GM21447 (cell line): Measurements from ENCODE around the gene NRF1.

Experiments used
- ATAC-seq: cut with Tn5 transposase; IDR thresholded peaks from one replicate; pipeline ENCODE4 v1.9.1; 2021; ENCODE audit not compliant: unreplicated experiment

NRF1 gene

DNA sequence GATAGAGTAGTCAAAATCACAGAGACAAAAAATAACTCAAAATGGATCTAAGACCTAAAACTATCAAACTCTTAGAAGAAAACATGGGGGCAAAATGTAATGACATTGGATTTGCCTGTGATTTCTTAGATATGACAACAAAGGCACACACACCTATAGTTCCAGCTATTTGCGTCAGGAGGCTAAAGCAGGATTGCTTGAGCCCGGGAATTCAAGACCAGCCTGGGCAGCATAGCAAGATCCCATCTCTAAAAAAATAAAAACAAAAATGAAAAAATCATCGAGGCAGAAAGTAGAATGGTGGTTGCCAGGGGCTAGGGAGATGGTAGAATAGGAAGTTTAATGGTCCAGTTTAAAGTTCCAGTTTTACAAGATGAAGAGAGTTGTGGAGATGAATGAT lies 113.3 kb downstream of the NRF1 start:
- no peak for ATAC-seq

DNA sequence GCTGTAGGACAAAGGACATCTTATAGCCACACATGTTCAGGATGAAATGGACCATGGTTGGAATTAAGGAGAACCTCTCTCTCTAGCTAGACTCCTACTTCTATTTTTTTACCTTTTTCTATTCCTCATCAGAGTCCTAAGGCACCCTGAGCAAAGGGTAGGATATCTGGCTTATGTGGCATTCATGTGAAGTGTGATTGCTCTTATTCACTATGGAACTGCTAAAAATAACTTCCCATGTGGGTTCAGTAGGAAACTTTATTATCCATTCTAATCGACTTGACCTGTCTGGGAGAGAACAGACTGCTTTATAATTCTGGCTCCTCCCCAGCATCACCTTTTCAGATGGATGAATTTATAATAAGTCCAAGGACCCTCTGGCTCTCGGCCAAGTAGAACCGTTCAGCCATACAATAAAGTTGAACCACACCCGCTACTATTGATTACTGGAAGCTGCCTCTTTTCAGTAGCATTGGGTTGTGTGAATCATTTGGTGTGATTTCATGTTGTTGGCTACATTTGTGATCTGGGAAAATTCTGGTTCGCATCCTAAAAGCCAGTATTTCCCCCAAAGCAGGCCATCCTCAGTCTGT lies 117.5 kb downstream of the NRF1 start:
- ATAC-seq, result no peak

DNA sequence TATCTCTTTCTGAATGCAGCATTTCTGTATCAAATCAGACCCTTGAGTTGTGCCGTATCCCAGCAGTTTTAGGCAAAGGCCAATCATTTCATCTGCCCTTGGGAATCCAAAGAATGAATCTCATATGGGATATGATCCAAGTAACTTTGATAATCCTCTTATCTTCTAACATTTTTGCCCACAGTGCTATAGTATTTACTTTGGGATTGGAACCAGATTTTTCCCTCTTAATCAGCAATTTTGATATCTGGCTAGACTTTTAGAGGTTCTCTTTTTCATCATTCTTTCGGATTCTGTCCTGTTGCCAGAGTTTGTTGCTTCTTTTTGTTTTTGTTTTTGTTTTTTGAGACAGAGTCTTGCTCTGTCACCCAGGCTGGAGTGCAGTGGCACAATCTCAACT lies 118.0 kb downstream of the NRF1 start:
- no peak for ATAC-seq

DNA sequence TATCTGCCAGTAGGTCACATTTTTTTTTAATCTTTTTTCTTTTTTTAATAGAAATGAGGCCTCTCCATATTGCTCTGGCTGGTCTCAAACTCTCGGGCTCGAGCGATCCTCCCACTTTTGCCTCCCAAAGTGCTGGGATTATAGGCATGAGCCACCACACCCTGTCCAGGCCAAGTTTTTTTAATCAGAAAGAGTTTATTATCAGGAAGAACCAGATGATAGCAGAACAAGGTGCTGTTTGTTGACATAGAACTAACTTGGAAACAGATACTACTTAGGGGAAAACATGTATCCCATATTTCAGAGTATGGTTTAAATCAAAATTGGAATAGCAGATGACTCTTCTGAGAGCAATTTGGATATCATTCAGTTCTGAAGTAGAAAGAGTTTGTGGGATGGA lies 118.6 kb downstream of the NRF1 start:
- no peak for ATAC-seq

DNA sequence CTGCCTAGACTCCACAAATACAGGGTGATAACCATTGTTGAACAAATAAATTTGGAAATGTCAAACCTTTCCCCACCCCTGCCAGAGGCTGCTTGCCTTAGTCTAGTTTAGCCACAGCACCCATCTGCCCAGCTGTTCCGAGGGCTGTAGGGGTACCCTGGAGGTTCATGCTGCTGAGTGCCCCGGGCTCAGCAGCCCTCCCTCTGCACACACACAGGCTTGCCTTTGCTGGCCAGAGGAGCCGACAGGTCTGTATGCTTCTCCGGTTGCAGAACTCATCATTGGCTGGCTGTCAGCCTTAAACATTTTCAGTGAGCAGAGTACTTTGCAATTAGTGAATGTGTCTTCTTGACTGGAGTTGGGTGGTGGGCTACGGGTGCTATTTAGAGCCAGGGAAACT lies 122.9 kb downstream of the NRF1 start:
- no peak for ATAC-seq

DNA sequence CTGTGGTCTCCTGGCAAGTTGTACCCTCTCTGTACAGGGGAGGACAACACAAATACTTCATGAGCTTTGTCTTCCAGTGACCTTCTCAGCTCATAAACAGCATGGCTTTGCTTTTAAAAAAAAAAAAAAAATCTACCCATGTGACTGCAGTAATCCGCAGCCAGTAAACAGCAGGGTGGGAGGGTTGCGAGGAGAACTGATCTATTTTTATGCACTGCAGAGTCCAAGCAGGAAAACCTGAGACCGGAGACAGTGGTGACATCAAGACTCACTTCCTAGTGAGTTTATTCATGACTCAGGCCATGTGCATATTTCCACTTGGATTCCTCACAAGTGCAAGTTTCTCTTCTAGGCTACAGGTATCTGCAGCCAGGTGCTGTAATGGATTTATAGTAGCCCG lies 127.9 kb downstream of the NRF1 start:
- no peak for ATAC-seq

DNA sequence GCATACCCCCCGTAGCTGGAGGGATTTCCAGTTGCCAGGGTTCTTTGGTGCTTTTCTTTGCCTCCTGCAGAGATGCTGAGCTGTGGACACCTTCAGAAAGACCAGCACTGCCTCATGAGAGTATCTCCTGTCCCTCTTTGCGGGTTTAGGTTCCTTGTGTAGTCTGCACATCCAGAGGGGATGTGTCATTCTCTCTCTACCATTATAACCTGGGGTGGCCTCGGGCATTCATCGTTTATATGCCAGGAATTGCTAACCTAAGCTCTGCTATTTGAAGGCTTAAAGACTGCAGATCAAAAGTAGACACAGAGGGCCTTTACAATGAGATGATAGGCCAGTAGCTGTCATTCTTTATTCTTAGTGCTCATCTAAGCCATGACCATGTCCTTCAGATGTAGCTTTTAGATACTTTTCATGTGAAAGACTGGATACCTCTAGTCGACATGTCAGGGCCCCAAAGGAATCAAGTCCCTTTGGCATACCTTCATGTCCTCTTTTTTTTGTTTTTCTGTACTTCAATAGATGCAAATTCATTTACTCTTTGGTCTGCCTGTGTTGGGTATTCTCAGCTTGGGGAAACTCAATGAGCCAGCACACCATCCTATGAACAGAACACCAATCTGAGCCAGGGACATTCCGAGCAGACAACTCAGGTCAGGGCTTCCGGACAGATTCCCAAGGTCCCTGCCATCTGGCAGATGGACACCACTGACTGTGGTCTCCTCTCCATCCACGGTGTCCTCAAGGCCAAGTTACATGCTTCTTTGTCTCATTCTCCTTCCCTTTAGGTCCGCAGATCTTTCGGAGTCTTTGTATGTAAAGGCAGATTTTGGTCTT lies 129.3 kb downstream of the NRF1 start:
- no peak for ATAC-seq

DNA sequence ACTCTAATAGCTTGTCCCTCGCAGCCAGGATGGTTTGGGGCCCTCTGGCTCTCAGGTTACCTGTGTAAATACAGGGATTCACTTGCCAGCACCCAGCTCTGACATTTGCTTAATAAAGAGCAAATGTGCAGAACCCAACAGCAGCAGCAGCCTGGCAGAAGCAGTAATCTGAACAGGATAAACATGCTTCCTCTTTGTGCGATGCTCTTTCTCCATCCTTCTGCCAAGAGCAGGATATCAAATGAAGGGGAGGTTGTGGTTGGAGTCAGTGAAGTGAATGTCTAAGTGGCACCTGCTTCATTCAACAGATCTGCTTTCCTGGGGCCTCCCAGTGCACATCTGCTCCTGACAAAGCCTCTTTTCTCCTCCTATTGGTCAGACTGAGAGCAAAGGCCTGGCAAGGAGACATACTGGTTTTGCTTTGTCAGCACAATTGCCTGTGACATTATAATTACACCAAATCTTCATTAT lies 130.3 kb downstream of the NRF1 start:
- no peak for ATAC-seq

DNA sequence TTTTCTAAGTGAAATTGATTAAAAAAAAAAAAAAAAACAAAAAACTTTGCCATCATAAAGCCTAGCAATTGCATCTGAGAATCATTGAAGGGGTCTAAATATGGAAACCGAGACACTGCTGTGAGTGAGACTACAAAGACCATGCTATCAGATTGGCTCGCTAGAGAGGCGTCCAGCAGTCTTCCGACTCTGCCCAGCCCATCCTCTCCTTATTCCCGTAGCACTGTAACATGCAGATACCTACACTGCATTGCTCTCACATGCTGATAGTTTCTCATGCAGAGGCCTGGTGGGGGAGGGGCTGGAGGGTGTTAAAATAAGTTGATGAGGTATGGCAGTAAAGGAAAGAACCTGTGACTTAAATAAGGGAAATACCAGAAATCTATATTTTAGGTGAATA lies 130.7 kb downstream of the NRF1 start:
- no peak for ATAC-seq

DNA sequence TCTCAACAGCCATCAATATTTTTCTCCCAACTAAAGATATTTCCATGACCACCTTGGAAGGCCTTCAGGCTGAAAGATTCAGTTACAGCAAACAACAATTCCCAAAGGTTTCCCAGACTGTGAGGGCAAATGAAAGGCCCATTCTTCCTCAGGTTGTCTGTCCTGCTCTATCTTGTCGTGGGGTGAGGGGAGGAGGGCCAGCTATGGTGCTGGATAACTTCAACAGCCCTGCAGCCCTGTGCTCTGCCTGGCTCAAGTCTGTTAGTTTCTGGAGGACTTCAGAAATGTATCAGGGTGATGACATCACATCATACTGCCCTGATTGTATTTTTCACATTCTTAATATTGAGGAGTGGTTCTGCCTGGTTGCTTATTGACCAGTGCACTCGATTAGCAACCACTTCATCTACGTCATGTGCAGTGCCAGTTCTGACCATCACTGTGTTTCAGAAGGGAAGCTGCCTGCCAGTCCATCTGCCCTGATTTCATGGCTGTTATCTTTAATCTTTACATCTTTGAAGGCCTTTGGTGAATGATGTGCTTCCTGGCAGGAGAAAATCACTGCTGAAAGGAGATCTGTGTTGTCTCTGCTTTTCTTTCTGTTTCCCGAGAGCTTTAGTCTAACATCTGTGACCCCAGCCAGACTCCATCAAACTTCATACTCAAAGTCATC lies 135.5 kb downstream of the NRF1 start:
- no peak for ATAC-seq

DNA sequence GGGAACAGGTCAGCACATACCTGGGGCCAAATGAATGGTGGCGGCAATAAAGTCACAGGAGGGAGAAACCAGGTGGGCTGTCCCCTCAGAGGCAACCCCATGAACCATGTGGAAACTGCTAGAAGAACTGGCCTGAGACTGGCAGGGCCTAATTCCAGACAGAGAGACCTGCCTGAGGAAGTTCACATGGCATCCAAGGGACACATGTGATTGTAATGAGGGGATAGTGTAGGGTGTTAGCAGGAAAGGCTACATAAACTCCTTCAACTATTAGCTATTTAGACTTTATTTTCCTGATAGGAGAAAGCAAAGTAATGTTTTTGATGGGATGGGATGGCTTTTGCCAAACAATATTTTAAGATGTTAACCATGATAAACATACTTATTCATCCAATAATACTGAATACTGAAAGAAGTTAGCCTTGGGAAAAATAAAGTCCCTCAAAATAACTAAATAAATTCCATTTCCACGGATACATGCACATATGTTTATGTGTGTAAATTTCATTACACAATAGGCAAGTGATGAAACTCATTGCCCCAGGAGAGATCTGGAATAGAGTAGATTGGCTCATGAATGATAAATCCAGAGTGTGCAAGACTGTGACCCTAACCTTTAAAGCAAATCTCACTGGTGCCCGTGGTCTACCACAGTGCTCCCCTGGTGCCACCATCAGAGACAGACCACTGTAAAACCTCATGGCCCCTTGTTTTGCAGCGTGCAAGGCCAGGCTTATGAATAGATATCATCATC lies 137.0 kb downstream of the NRF1 start:
- ATAC-seq, result no peak

DNA sequence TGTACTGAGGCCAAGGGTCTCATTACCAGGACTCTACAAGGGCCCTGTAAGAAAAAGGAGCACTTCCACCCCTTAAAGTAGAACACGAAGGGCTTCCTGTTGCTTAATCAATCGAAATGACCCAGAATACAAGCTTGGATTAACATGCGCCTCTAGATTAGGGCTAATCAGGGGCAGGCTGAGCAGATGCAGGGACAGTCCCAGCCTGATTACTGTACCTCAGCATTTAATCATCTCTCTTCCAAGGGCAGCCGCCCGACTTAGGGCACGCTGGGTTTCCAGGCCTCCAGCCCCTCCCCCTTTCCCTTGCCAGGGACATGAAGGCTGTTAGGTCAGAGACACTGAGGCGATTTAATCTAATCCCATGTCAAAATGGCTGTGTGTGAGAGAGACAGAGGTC lies 138.6 kb downstream of the NRF1 start:
- ATAC-seq, result no peak

DNA sequence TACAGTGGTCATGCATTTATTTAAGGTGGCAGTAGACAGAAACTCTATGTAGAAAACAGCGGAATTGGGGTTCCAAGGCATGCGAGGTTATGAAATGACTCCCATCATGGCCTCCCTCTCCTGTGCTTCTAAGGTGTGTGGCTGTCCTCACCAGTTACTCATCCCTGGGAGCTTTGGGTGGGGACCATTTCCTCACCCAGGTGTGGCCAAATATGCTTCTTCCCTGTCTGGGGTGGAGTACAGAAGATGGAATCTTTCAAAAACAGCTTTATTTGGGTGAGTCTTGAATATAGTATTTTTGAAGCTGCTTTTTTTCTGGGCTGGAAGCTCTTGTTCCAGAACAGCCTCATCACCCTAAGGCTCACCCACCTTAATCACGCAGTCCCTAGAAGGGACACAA lies 139.0 kb downstream of the NRF1 start:
- ATAC-seq, result no peak

DNA sequence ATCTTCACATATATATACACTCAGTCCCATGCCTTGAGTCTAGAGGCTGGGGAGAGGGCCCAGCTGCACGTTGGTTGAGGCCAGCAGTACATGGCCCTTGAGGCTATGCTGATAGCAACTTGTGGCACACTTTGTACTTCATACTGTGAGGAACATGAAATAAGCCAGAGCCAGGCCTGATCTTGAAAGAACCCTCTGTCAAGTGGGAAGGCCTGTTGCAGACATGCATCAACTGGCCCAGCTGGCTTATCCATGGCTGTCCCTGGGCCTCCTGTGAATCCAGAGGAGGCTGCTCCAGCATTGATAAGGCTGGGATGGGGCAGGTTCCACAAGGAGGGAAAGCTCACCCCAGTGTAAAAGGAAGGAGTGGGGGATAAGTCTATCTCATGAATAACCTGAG lies 140.4 kb downstream of the NRF1 start:
- no peak for ATAC-seq

DNA sequence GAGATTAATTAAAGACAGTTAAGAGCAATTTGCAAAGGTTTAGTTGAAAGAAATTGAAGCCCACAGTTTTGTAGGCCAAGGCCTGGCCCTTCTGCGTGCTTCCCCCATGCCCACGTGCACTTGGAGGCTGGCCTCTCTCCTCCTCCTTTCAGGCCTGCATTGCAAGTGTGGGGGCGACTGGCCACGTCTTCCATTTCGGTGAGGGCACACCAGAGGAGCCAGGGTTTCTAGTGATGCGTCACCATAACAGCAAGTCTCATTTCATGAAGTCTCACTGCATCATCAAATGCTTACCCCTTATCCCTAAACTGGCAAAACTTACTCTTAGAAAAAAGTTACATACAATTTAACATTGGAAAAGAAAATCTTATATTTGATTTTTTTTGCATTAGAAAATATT lies 141.2 kb downstream of the NRF1 start:
- ATAC-seq, result no peak

DNA sequence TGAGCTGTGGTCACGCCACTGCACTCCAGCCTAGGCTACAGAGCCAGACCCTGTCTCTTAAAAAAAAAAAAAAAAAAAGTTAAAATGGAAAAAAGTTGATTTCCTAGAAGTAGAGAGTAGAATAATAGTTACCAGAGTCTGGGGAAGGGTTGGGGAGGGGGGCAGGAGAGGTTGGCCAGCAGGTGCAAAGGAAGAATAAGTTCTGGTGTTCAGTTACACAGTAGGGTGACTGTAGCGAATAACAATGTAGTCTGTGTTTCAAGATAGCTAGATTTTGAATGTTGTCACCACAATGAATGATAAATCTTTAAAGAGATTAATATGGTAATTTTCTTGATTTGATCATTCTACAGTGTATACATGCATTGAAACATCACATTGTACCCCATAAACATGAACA lies 142.9 kb downstream of the NRF1 start:
- no peak for ATAC-seq

DNA sequence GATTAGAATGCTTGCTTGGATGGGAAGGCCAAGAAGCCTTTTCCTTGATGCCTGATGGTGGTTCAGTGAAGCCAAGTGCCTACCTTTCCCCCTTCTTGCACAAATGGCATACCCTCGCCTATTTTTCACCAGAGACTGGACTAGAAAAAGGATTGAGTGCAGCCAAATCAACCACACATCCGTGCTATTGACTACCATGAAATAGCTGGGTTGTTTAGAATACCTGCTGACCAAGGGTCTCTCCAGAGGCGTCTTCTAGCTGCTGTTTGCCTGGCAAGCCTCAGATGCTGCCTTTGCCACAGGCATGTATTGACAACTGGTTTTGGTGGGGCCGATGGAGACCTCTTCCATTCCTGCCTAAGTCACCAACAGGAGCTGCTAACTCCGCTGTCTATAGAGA lies 146.5 kb downstream of the NRF1 start:
- ATAC-seq, result no peak

DNA sequence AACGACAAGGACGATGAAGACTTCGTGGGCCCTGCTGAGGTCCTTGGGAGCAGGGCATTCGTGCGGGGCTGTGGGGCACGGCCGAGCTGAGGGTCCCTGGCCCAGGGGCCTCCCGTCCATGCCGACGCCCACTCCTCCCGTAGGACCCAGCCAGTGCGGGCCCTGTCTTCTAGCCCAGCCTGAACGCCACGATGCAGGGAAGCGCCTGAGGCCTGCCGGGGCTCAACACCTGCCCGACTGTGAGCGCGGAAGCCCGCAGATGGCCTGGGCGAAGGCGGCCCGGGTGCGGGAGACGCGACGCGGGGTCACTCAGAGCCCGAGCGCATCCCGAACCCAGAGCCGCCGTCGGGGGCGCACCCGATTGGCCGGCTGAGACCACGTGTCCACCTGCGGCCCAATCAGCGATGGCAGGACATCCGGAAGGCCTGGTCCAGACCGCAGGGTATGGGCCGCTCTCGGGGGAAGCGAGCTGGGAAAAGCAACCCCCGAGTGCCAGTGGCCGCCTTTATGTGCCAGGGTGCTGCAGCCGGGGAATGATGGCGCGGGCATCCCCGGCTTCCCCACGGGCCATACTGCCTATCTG lies 151.0 kb downstream of the NRF1 start:
- no peak for ATAC-seq

DNA sequence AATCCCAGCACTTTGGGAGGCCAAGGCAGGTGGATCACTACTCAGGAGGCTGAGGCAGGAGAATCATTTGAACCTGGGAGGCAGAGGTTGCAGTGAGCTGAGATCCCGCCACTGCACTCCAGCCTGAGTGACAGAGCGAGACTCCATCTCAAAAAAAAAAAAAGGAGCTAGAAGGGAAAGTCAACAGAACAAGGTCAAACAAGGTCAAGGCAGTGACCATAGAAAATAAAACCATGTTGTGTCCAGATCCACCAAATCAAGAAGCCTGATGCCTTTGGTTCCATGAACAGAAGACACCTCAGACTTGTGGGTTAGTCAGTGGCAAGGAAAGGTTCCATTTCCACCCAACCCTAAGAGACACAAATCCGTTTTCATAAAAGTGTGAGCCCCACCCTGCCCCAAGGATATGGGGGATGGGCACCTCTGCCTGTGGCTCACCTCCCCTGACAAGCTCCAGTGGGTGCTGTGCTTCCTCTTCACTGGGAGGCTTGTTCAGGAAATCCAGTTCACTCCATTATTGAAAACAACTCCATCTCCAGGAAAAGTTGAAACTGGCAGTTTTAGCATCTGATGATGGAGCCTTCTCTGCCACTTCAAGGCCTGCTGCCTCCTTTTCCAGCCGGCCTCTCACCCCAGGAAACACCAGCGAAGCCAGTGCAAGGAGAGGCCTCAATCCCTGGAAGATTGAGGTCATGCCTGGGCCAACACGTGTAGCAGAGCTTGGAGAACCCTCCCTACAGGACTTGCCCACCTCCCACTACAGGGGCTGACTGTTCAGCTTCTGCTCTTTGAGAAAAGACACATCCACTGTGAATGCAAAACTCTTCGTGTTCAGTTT lies 152.9 kb downstream of the NRF1 start:
- ATAC-seq, result no peak

DNA sequence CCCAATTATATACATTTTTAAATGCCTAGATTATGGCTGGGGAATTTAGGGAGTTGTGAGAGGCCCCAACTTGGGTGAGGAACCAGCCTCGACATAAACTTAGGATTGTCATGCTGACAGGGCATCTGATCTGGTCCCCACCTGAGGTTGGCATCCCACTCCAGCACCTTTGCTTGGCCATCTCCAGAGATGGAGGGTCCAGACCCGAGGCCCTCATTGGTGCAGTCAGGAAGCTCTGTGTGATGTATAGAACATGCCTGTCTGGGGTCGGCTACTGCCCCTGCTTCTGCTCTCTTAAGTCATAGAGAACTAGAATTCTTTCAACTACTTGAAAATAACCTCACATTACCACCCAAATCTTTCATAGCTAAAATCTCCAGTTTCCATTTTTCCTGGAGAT lies 153.8 kb downstream of the NRF1 start:
- ATAC-seq, result no peak
